DND-41 (cell line): ENCODE data around the gene NDUFAF4.

Experiments
- EZH2 ChIP-seq: IDR thresholded peaks from 3 replicates; pipeline ENCODE4 v1.6.1; 2012; ENCODE audit warnings: borderline replicate concordance, low read depth, mild to moderate bottlenecking, moderate library complexity, low read length, inconsistent platforms; ENCODE audit not compliant: severe bottlenecking
- TF ChIP-seq, protein P1 (sequence below): IDR thresholded peaks from 2 replicates; pipeline ENCODE4 v1.5.1; 2012; ENCODE audit warnings: borderline replicate concordance, low read length, moderate library complexity, mild to moderate bottlenecking; ENCODE audit not compliant: poor library complexity, severe bottlenecking; ENCODE audit errors: extremely low read depth

- TF ChIP-seq, protein P1, sequence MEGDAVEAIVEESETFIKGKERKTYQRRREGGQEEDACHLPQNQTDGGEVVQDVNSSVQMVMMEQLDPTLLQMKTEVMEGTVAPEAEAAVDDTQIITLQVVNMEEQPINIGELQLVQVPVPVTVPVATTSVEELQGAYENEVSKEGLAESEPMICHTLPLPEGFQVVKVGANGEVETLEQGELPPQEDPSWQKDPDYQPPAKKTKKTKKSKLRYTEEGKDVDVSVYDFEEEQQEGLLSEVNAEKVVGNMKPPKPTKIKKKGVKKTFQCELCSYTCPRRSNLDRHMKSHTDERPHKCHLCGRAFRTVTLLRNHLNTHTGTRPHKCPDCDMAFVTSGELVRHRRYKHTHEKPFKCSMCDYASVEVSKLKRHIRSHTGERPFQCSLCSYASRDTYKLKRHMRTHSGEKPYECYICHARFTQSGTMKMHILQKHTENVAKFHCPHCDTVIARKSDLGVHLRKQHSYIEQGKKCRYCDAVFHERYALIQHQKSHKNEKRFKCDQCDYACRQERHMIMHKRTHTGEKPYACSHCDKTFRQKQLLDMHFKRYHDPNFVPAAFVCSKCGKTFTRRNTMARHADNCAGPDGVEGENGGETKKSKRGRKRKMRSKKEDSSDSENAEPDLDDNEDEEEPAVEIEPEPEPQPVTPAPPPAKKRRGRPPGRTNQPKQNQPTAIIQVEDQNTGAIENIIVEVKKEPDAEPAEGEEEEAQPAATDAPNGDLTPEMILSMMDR: no peak
- no peak for TF ChIP-seq EZH2
Measured at GRCh38 chr6:96923400-96923799, 25.7 kb upstream of the NDUFAF4 start.
